GM19397 (cell line): ENCODE data around the gene USP8.
"Not testable (repeated sequence)": the region's sequence is repeated elsewhere in the genome, so short reads cannot be mapped to it uniquely, and the experiment has no call there.

ENCODE experiments used
- ATAC-seq: cut with Tn5 transposase; IDR thresholded peaks from one replicate; pipeline ENCODE4 v1.9.1; 2021; ENCODE audit warnings: mild to moderate bottlenecking, moderate library complexity; ENCODE audit not compliant: unreplicated experiment

The USP8 gene

DNA sequence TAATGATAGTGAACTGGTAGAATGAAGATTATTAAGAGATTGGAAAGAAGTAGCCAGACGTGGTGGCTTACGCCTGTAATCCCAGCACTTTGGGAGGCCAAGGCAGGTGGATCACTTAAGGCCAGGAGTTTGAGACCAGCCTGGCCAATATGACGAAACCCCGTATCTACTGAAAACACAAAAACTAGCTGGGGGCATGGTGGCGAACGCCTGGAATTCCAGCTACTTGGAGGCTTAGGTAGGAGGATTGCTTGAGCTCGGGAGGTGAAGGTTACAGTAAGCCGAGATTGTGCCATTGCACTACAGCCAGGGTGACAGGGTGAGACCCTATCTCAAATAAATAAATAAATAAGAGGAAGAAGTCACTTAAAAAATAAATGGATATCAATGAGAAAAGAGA is 14.0 kb downstream of the USP8 start:
- ATAC-seq = no peak

DNA sequence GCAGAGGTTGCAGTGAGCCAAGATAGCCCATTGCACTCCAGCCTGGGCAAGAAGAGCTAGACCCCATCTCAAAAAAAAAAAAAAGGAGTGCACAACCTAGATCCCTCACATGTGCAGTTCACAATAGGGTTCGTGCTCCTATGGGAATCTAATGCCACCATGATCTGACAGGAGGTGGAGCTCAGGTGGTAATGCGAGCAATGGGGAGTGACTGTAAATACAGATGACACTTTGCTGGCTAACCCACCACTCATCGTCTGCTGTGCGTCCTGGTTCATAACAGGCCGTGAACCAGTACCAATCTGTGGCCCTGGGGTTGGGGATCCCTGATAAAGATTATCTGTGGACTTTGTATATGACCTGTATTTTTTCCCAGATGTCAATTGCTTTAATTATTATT is 16.7 kb downstream of the USP8 start:
- ATAC-seq = no peak

- no peak for ATAC-seq
Observed at GRCh38 chr15:50452927-50453326, 28.7 kb downstream of the USP8 start.

DNA sequence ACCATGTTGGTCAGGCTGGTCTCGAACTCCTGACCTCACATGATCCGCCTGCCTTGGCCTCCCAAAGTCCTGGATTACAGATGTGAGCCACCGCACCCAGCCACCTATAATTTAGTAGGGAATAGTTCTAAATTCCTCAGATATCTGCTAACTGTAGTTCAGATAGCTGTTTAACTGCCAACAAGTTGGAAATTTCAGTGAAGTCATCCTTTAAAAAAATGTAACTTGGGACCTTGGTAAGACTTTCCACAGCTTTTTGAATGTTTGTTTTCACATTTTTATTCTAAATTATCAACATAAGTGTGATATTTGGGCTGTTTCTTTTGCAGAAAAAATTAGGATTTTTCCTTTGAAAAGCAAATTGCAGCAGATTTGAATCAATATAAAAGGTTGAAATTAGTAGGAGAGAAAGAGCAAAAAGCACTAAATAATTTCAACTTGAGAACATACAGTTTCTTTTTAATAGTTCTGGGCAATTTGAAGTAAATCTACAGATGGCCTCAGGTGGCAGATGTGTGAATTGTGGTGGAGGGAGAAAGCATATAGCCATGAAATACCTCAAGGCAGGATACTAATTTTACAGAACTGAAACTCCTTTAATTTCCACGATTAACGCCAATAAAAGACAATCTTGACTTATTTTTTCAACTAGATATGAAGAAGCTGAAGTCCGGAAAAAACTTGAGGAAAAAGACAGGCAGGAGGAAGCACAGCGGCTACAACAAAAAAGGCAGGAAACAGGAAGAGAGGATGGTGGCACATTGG is 34.3 kb downstream of the USP8 start:
- no peak for ATAC-seq

GRCh38 chr15:50463423-50464358 is 39.5 kb downstream of the USP8 start:
- ATAC-seq = no peak

- no peak for ATAC-seq
Observed at GRCh38 chr15:50471072-50471471, 46.9 kb downstream of the USP8 start.

DNA sequence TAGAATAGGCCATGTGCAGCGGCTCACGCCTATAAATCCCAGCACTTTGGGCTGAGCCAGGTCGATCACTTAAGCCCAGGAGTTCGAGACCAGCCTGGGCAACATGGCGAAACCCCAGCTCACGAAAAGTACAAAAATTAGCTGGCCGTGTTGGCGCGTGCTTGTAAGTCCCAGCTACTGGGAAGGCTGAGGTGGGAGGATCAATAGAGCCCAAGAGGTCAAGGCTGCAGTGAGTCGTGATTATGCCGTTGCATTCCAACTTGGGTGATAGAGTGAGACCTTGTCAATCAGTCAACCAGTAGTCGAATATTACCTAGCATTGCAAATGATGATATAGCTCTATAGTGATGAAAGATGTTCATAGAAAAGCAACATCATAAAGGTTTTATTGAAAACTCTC is 51.9 kb downstream of the USP8 start:
- no peak for ATAC-seq

DNA sequence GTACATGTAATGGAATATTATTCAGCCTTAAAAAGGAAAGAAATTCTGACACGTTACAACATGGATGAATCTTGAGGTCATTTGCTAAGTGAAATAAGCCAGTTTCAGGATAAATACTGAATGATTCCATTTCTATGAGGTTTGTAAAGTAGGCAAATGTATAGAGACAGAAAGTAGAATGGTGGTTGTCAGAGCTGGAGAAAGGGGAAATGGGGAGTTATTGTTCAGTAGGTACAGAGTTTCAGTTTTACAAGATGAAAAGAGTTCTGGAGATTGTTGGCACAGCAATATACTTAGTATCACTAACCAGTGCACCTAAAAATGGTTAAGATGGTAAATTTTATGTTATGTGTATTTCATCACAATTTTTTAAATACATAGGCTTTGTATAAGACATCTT is 60.6 kb downstream of the USP8 start:
- ATAC-seq = peak; percentile 68

DNA sequence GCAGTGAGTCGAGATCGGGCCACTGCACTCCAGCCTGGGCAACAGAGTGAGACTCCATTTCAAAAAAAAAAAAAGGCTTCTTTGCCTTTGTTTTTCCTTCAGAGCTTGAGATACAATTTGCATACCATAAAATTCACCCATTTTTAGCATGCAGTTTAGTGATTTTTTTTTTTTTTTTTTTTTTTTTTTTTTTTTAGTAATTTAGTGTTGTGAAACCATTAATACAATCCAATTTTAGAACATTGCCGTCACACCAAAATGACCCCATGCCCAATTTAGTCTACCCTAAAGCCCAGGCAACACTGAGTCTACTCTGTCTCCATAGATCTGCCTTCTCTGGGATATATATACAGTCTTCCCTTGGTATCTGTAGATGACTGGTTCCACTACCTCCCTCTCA is 61.2 kb downstream of the USP8 start:
- ATAC-seq = no peak

DNA sequence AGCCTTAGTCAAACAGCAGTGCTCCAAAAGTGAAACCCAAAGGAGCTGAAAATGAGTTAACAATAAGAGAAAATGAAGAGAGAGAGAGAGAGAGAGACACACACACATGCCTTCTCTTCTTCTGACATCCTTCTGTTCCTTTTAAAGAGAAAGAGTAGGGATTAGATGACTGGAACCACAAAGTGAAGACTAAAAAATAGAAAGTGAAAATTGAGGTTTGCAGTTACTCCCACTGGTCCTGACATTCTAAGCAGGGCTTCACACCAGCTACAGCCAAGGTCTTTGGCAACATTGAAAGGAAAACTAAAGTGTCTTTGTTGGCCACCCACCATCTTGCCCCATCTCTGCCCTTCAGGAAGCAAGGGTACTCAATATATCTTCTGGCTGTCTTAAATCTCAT is 63.1 kb downstream of the USP8 start:
- ATAC-seq = no peak

DNA sequence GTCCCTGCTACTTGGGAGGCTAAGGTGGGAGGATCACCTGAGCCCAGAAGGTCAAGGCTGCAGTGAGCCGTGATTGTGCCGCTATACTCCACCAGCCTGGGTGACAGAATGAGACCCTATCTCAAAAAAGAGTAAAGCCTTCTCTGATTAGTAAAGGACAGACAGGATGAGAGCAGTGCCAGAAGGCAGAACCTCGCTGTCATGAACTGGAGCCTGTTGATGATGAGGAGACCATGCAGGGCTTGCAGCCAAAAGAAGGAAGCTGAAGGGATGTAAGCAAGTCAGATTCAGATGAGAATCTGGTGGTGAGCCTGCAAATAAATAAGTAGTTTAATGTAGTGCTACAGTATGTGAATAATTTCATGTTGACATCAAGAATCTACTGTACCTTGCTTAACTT is 69.4 kb downstream of the USP8 start:
- ATAC-seq = no peak

- ATAC-seq = not testable (repeated sequence)
Observed at GRCh38 chr15:50494547-50494946, 70.3 kb downstream of the USP8 start.

DNA sequence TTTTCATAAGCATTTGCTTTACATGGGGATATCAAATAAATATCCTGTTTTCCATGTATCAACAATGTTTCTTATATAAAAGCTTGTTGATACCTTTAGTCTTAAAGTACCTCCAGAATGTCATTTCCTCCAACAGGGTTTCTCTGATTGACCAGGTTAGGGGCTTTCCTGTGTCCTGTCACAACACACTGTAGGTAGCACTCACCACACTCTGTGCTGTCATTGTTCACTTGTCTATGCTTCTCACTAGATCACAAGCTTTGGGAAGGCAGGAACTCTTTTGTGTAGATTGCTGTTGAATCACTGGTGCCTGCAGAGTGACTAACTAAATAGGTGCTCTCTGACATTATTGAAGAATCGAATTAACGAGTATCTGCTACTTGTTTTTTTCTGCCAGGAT is 72.5 kb downstream of the USP8 start:
- ATAC-seq = no peak

GRCh38 chr15:50500352-50500751 is 76.1 kb downstream of the USP8 start:
- ATAC-seq = no peak

GRCh38 chr15:50501815-50502214 is 77.6 kb downstream of the USP8 start:
- ATAC-seq = no peak

- no peak for ATAC-seq
Observed at GRCh38 chr15:50503144-50503543, 78.9 kb downstream of the USP8 start.

DNA sequence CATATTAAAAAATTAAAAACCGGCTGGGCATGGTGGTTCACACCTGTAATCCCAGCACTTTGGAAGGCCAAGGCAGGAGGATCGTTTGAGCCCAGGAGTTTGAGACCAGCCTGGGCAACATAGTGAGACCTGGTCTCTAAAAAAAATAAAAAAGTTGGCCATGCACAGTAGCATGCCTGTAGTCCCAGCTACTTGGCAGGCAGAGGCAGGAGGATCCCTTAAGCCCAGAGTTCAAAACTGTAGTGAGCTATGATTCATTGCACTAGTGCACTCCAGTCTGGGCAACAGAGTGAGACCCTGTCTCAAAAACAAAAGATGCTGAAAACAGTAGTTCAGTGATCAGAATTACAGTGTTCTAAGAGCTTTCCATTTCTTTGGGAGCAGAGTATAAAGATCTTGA is 81.5 kb downstream of the USP8 start:
- ATAC-seq = not testable (repeated sequence)

DNA sequence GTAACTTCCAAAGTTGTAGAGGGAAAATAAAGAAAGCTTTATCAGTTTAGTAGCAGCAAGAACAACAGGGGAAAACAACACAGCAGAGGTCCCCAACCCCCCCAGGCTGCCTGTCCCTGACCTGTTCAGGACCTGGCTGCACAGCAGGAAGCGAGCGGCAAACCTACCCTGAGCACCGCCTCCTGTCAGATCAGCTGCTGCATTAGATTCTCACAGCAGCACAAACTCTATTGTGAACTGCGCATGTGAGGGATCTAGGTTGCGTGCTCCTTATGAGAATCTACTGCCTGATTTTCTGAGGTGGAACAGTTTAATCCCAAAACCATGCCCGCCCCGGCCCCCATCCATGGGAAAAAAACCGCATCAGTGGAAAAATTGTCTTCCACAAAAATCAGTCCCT is 81.9 kb downstream of the USP8 start:
- ATAC-seq = no peak

GRCh38 chr15:50513001-50513400 is 88.8 kb downstream of the USP8 start:
- no peak for ATAC-seq

- ATAC-seq = no peak
Observed at GRCh38 chr15:50519740-50520425, 95.7 kb downstream of the USP8 start.

DNA sequence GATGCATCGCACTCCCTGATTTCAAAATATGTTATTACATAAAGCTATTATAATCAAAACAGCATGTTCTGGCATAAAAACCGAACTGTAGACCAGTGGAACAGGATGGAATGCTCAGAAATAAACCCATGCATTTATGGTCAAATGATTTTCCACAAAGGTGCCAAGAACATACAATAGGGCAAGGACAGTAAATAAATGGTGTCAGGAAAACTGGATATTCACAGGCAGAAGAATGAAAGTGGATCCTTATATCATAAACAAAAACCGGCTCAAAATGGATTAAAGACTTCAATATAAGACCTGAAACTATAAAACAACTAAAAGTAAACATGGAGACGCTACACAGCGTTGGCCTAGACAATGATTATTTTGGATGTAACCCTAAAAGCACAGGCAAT is 99.6 kb downstream of the USP8 start:
- ATAC-seq = no peak

DNA sequence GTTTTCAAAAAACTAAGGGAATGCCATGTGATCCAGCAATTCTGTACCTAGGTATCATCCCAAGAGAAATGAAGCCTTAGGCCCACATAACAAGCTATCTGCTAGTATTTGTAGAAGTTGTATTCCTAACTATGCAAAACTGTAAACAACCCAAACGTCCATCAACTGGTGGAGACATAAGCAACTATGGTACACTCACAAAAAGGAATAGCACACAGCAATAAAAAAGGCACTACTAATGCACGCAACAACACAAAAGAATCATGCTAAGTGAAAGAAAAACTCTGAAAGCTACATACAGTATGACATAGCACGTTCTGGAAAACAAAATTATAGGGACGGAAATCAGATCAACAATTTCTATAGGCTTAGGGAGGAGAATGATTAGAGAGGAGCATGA is 107.0 kb downstream of the USP8 start:
- ATAC-seq = no peak
